ENCODE results near the gene CRB2.
"Not testable (repeated sequence)": the region's sequence is repeated elsewhere in the genome, so short reads cannot be mapped to it uniquely, and the experiment has no call there.

CRB2 gene

GRCh38 chr9:123380852-123381705, 25.1 kb downstream of the CRB2 start:
- DNase-seq (ENCODE audit: low read depth) = no peak

- no peak for DNase-seq (ENCODE audit: low read depth)
Observed at GRCh38 chr9:123382653-123383511, 26.9 kb downstream of the CRB2 start.

GRCh38 chr9:123383512-123384170, 27.6 kb downstream of the CRB2 start:
- no peak for DNase-seq (ENCODE audit: low read depth)

GRCh38 chr9:123387686-123388085, 31.7 kb downstream of the CRB2 start:
- DNase-seq (ENCODE audit: low read depth) = no peak

- DNase-seq (ENCODE audit: low read depth) = no peak
Observed at GRCh38 chr9:123389070-123389469, 33.1 kb downstream of the CRB2 start.

- no peak for DNase-seq (ENCODE audit: low read depth)
Observed at GRCh38 chr9:123389698-123390097, 33.7 kb downstream of the CRB2 start.

GRCh38 chr9:123390337-123391135, 34.5 kb downstream of the CRB2 start:
- DNase-seq (ENCODE audit: low read depth) = no peak

- no peak for DNase-seq (ENCODE audit: low read depth)
Observed at GRCh38 chr9:123391233-123391632, 35.2 kb downstream of the CRB2 start.

- no peak for DNase-seq (ENCODE audit: low read depth)
Observed at GRCh38 chr9:123391946-123392345, 35.9 kb downstream of the CRB2 start.

GRCh38 chr9:123392802-123393201, 36.8 kb downstream of the CRB2 start:
- no peak for DNase-seq (ENCODE audit: low read depth)

GRCh38 chr9:123394291-123395235, 38.6 kb downstream of the CRB2 start:
- DNase-seq (ENCODE audit: low read depth) = no peak

GRCh38 chr9:123395276-123395688, 39.3 kb downstream of the CRB2 start:
- no peak for DNase-seq (ENCODE audit: low read depth)

- no peak for DNase-seq (ENCODE audit: low read depth)
Observed at GRCh38 chr9:123395689-123396511, 39.9 kb downstream of the CRB2 start.

GRCh38 chr9:123397975-123398374, 42.0 kb downstream of the CRB2 start:
- no peak for DNase-seq (ENCODE audit: low read depth)

GRCh38 chr9:123398938-123399337, 42.9 kb downstream of the CRB2 start:
- not testable (repeated sequence) for DNase-seq (ENCODE audit: low read depth)

- no peak for DNase-seq (ENCODE audit: low read depth)
Observed at GRCh38 chr9:123399803-123400378, 43.9 kb downstream of the CRB2 start.

GRCh38 chr9:123400926-123401503, 45.0 kb downstream of the CRB2 start:
- DNase-seq (ENCODE audit: low read depth) = no peak

- no peak for DNase-seq (ENCODE audit: low read depth)
Observed at GRCh38 chr9:123401879-123402513, 46.0 kb downstream of the CRB2 start.
